Epithelial cell of proximal tubule (primary cell): ENCODE measurements around the gene LRRC4C. TPM values are rescaled to one million over a fixed set of nuclear protein-coding genes. Genes with fewer than 3 reads are reported as not detected.
A peak's percentile ranks its signal among the peaks of the same experiment; 100 is the strongest.

Experiments used
- DNase-seq: peaks from one replicate; pipeline ENCODE4 v3.0.0-alpha.2; 2011; ENCODE audit warnings: low read depth
- H3K4me3 ChIP-seq: 2 replicates; pipeline ENCODE4 v1.5.1; 2011; ENCODE audit warnings: low read depth, mild to moderate bottlenecking, low read length
- total RNA-seq: library from RNA; depleted of rRNA; stranded (reverse); fragments of >200 nt; gene quantifications from 2 replicates; pipeline ENCODE4 v1.2.3, GENCODE V29; 2015
- TF ChIP-seq, protein P1 (sequence below): conservative IDR thresholded peaks from 2 replicates; pipeline ENCODE4 v1.5.1; 2012; ENCODE audit warnings: low read depth, mild to moderate bottlenecking, low read length

The LRRC4C gene
- total RNA-seq, 1 donor from 2014 or later = 0.12 TPM

GRCh38 chr11:41306431-41306830, 153.0 kb downstream of the LRRC4C start:
- no peak for DNase-seq
- H3K4me3 ChIP-seq = no peak overlapping the region
- TF ChIP-seq, protein P1, sequence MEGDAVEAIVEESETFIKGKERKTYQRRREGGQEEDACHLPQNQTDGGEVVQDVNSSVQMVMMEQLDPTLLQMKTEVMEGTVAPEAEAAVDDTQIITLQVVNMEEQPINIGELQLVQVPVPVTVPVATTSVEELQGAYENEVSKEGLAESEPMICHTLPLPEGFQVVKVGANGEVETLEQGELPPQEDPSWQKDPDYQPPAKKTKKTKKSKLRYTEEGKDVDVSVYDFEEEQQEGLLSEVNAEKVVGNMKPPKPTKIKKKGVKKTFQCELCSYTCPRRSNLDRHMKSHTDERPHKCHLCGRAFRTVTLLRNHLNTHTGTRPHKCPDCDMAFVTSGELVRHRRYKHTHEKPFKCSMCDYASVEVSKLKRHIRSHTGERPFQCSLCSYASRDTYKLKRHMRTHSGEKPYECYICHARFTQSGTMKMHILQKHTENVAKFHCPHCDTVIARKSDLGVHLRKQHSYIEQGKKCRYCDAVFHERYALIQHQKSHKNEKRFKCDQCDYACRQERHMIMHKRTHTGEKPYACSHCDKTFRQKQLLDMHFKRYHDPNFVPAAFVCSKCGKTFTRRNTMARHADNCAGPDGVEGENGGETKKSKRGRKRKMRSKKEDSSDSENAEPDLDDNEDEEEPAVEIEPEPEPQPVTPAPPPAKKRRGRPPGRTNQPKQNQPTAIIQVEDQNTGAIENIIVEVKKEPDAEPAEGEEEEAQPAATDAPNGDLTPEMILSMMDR = no peak

DNA sequence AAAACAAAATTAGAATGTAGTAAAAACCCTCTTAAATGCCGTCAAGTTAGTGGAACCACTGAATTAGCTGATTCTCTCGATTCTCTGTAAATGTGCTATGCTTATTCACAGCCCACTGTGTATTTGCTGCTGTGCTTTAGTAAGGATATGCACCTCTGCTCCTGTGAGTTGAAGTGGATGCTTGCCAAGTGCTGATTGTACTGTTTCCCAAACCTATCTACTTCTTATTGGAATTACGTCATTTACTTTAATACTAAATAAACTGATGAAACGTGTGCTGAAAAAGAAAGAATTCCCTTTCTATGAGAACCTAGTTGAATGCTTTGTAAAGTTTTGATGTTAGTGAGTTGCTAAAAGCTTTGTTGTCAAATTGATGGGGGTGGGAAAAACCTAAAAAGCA, 158.4 kb downstream of the LRRC4C start:
- H3K4me3 ChIP-seq = no peak overlapping the region
- DNase-seq = no peak
- TF ChIP-seq, protein P1 = no peak

DNA sequence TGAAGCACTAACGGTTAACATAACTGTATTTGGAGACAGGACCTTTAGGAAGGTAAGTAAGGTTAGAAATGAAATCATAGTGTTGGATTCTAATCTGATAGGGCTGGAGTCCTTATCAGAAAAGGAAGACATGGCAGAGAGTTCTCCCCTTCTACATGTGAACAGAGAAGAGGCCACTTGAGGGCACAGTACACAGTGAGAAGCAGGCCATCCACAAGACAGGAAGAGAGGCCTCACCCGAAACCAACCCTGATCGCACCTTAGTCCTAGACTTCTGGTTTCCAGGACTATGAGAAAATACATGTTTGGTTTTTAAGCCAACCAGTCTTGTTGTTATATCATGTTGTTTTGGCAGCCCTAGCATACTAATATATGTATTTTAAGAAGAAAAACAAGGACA, 170.0 kb downstream of the LRRC4C start:
- no peak overlapping the region for H3K4me3 ChIP-seq
- TF ChIP-seq, protein P1 = peak; percentile 22
- DNase-seq = no peak

GRCh38 chr11:41286751-41287150, 172.7 kb downstream of the LRRC4C start:
- no peak overlapping the region for H3K4me3 ChIP-seq
- no peak for DNase-seq
- TF ChIP-seq, protein P1 = no peak

DNA sequence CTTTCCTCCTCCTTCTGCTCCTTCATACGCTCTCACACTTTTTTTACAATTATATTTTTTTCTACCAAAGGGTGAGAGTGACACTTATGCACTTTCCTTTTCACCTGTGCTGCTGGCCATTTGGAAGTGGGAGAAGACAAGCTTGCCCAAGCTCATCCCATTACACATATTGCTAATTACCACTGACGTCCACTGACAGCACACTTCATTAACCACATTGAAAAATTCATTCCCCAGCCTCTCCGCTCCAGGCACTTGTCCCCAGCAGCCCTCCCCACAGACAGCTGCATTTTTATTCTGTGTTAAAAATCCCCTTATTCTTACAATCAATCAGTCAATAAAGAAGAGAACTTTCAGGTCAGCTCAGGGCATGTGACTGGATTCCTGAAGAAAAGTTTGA, 175.1 kb downstream of the LRRC4C start:
- TF ChIP-seq, protein P1 = no peak
- H3K4me3 ChIP-seq = no peak overlapping the region
- no peak for DNase-seq

DNA sequence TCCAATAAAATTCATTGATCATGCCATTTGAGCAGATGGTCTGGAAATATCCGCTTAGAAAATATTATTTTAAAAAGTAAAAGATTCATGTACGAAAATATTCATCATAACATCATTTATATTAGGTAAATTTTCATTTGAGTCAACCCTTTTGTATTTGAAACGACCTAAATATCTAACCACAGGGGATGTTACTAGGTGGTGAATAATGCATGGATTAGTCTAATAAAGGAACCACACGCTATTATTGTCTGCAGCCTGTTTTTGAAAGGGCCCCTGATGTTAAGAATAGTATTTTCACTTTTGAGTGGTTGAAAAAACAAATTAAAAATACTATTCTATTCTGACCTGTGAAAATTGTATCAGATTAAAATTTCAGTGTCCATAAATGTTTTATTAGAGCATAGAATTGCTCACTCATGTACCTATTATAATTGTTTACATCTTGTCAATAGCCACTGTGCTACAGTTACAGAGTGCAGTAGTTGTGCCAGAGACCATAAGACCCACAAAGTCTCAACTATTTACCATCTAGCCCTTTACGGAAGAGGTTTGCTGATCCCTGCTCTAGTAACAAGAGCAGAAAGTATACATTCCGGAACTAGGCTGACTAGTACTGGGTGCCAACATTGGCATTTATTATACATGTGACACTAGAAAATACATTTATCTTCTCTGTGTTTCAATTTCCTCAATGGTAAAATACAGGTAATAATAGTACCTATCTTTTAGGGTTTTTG, 176.1 kb downstream of the LRRC4C start:
- no peak for DNase-seq
- TF ChIP-seq, protein P1 = no peak
- H3K4me3 ChIP-seq = no peak overlapping the region

DNA sequence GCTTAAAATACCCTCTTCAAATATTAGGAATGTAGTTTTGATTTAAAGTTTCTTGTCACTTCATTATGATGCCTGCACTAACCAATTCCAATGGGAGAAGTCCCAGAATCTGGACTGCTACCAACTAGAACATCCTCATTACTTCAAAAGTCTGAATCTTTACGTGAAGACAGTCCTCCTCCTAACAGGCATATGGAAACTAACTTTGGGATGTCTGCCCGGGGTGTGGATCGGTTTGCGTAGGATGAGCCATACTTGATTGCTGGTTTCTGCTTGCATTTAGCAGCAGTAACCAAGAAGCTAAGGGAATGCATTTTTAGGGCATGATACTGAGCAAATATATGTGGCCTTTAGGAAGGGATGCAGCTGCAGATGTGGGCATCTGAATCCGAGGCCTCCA, 177.1 kb downstream of the LRRC4C start:
- TF ChIP-seq, protein P1 = no peak
- no peak for DNase-seq
- H3K4me3 ChIP-seq = no peak overlapping the region
